Natural killer cell (primary cell): ENCODE results near the gene CDH20. TPM values are rescaled to one million over a fixed set of nuclear protein-coding genes. Genes with fewer than 3 reads are reported as not detected.

ENCODE experiments used
- ATAC-seq, 3 donors: fragments of 150-1000 bp in 2 of 3; fragments of 200-7000 bp in 1 of 3; cut with Tn5 transposase; 1 replicate in 1 of 3; 2 replicates in 2 of 3; pipeline ENCODE4 v1.10.0; 2021; ENCODE audit warnings: mild to moderate bottlenecking in 2 of 3, moderate library complexity in 2 of 3
- DNase-seq, 2 donors: peaks; one replicate each; pipeline versions ENCODE4 v3.0.0 to v3.0.0-alpha.2; 2013 to 2021; ENCODE audit warnings: mixed read lengths in 1 of 2
- H3K27ac ChIP-seq: one replicate; pipeline ENCODE4 v1.5.1; 2013; ENCODE audit warnings: mild to moderate bottlenecking, low read length
- H3K27me3 ChIP-seq: one replicate; pipeline ENCODE4 v1.6.1; 2013; ENCODE audit warnings: low read length; ENCODE audit not compliant: control insufficient read depth, insufficient read depth
- H3K36me3 ChIP-seq: one replicate; pipeline ENCODE4 v1.6.1; 2013; ENCODE audit warnings: low read length; ENCODE audit not compliant: control insufficient read depth, insufficient read depth
- H3K4me1 ChIP-seq: one replicate; pipeline ENCODE4 v1.6.1; 2013; ENCODE audit warnings: low read length; ENCODE audit not compliant: control insufficient read depth, insufficient read depth
- H3K4me3 ChIP-seq: one replicate; pipeline ENCODE4 v1.5.1; 2013; ENCODE audit warnings: low read length
- H3K9me3 ChIP-seq: one replicate; pipeline ENCODE4 v1.6.1; 2013; ENCODE audit warnings: low read length; ENCODE audit not compliant: control insufficient read depth, insufficient read depth
- H3K27ac Mint-ChIP-seq, 2 donors: one replicate each; pipeline ENCODE4 v1.8.0; 2022; ENCODE audit warnings: mild to moderate bottlenecking in 2 of 2, mixed read lengths in 2 of 2, moderate library complexity in 1 of 2
- H3K27me3 Mint-ChIP-seq, 2 donors: one replicate each; pipeline ENCODE4 v1.8.0; 2022; ENCODE audit warnings: low read depth in 2 of 2, mixed read lengths in 2 of 2
- H3K36me3 Mint-ChIP-seq: one replicate; pipeline ENCODE4 v1.8.0; 2022; ENCODE audit warnings: mixed read lengths
- H3K4me1 Mint-ChIP-seq, 2 donors: one replicate each; pipeline ENCODE4 v1.8.0; 2022; ENCODE audit warnings: mixed read lengths in 2 of 2
- H3K4me3 Mint-ChIP-seq: one replicate; pipeline ENCODE4 v1.8.0; 2022; ENCODE audit warnings: mild to moderate bottlenecking, moderate library complexity, mixed read lengths
- H3K9me3 Mint-ChIP-seq, 2 donors: one replicate each; pipeline ENCODE4 v1.8.0; 2022; ENCODE audit warnings: mixed read lengths in 2 of 2
- CTCF ChIP-seq: fragments of 200-600 bp; IDR thresholded peaks from one replicate; pipeline ENCODE4 v1.8.0; 2022; ENCODE audit warnings: antibody characterized with exemption
- WGBS: methylation state at CpG from one replicate; pipeline ENCODE4 v1.1.7; 2013; ENCODE audit warnings: missing lambda C conversion rate; ENCODE audit not compliant: insufficient coverage; 5-methylcytosine and 5-hydroxymethylcytosine counted together
- intact Hi-C: fragments of 100-400 bp; cut with micrococcal nuclease; formaldehyde crosslinking; loops from one replicate; pipeline ENCODE4 v1.14.2; 2022
- total RNA-seq, 4 donors: library from RNA; stranded (reverse); fragments of 120-200 nt in 1 of 4; gene quantifications; one replicate each; pipeline versions ENCODE4 v1.2.3 to v1.2.4, GENCODE V29; 2013 to 2022

CDH20 gene
- total RNA-seq, 3 donors from 2014 or later (not counting 1 experiment from before 2014, with no cell fraction given): 0.09 to 0.10 TPM; not detected in 1

- peaks cover 0 to 5% of the 10 kb centered on the region in 2 donors for H3K9me3 Mint-ChIP-seq
- H3K4me1 ChIP-seq: no peaks in the 10 kb centered on the region
- no peak overlapping the region for H3K4me3 ChIP-seq
- H3K27me3 ChIP-seq: no peaks in the 10 kb centered on the region
- WGBS: 95% methylated on average over 5 of the region's 5 CpGs
- no peak overlapping the region for H3K27ac Mint-ChIP-seq
- H3K4me3 Mint-ChIP-seq: no peak overlapping the region
- no peak for DNase-seq
- H3K27ac ChIP-seq: no peak overlapping the region
- H3K9me3 ChIP-seq: no peaks in the 10 kb centered on the region
- no peak for ATAC-seq
- H3K27me3 Mint-ChIP-seq: peaks cover 0 to 23% of the 10 kb centered on the region in 2 donors
- no peak for TF ChIP-seq CTCF
- no peaks in the 10 kb centered on the region for H3K36me3 Mint-ChIP-seq
- no peaks in the 10 kb centered on the region for H3K36me3 ChIP-seq
- no peaks in the 10 kb centered on the region for H3K4me1 Mint-ChIP-seq
- intact Hi-C loops: no loop called here
Observed at GRCh38 chr18:61475931-61476330, 142.7 kb downstream of the CDH20 start.

- H3K27me3 Mint-ChIP-seq: peaks cover 0 to 5% of the 10 kb centered on the region in 2 donors
- Histone ChIP-seq H3K27ac (no peak overlapping the region), H3K4me1 (no peaks in the 10 kb centered on the region), H3K36me3 (no peaks in the 10 kb centered on the region), H3K4me3 (no peak overlapping the region), H3K9me3 (no peaks in the 10 kb centered on the region), H3K27me3 (no peaks in the 10 kb centered on the region)
- no peaks in the 10 kb centered on the region for H3K36me3 Mint-ChIP-seq
- ATAC-seq: no peak
- DNase-seq: no peak
- no peak overlapping the region for H3K27ac Mint-ChIP-seq
- 89% methylated on average over 3 of the region's 3 CpGs for WGBS
- no peak overlapping the region for H3K4me3 Mint-ChIP-seq
- H3K4me1 Mint-ChIP-seq: no peaks in the 10 kb centered on the region
- H3K9me3 Mint-ChIP-seq: no peaks in the 10 kb centered on the region
- no peak for TF ChIP-seq CTCF
- intact Hi-C loops: no loop called here
Observed at GRCh38 chr18:61489334-61489733, 156.1 kb downstream of the CDH20 start.

- Mint-ChIP-seq H3K36me3 (no peaks in the 10 kb centered on the region), H3K4me3 (no peak overlapping the region), H3K27me3 (no peaks in the 10 kb centered on the region), H3K27ac (no peak overlapping the region), H3K9me3 (no peaks in the 10 kb centered on the region), H3K4me1 (no peaks in the 10 kb centered on the region)
- 83% methylated on average over 18 of the region's 18 CpGs for WGBS
- Histone ChIP-seq H3K9me3 (no peaks in the 10 kb centered on the region), H3K4me3 (no peak overlapping the region), H3K36me3 (no peaks in the 10 kb centered on the region), H3K27me3 (no peaks in the 10 kb centered on the region), H3K27ac (no peak overlapping the region), H3K4me1 (no peaks in the 10 kb centered on the region)
- TF ChIP-seq CTCF: no peak
- intact Hi-C loops: no loop called here
- ATAC-seq (no peak), DNase-seq (no peak)
Observed at GRCh38 chr18:61496374-61496773, 163.1 kb downstream of the CDH20 start.

- H3K4me1 ChIP-seq: no peaks in the 10 kb centered on the region
- 85% methylated on average over 3 of the region's 3 CpGs for WGBS
- peaks cover 0 to 3% of the 10 kb centered on the region in 2 donors for H3K27me3 Mint-ChIP-seq
Observed at GRCh38 chr18:61497422-61497821, 164.2 kb downstream of the CDH20 start.

More at GRCh38 chr18:61497422-61497821, 164.2 kb downstream of the CDH20 start:
- ATAC-seq: no peak
- Mint-ChIP-seq H3K27ac (no peak overlapping the region), H3K36me3 (no peaks in the 10 kb centered on the region), H3K4me1 (no peaks in the 10 kb centered on the region), H3K9me3 (no peaks in the 10 kb centered on the region), H3K4me3 (no peak overlapping the region)
- no peak for DNase-seq
- Histone ChIP-seq H3K36me3 (no peaks in the 10 kb centered on the region), H3K27me3 (no peaks in the 10 kb centered on the region), H3K4me3 (no peak overlapping the region), H3K9me3 (no peaks in the 10 kb centered on the region), H3K27ac (no peak overlapping the region)
- intact Hi-C loops: no loop called here
- no peak for TF ChIP-seq CTCF
